D341Med (cell line): Measurements from ENCODE around the gene METTL24.
A peak's percentile ranks its signal among the peaks of the same experiment; 100 is the strongest.

ENCODE experiments used
- DNase-seq: peaks from one replicate; pipeline ENCODE4 v3.0.0; 2012; ENCODE audit warnings: low spot score

The METTL24 gene

DNA sequence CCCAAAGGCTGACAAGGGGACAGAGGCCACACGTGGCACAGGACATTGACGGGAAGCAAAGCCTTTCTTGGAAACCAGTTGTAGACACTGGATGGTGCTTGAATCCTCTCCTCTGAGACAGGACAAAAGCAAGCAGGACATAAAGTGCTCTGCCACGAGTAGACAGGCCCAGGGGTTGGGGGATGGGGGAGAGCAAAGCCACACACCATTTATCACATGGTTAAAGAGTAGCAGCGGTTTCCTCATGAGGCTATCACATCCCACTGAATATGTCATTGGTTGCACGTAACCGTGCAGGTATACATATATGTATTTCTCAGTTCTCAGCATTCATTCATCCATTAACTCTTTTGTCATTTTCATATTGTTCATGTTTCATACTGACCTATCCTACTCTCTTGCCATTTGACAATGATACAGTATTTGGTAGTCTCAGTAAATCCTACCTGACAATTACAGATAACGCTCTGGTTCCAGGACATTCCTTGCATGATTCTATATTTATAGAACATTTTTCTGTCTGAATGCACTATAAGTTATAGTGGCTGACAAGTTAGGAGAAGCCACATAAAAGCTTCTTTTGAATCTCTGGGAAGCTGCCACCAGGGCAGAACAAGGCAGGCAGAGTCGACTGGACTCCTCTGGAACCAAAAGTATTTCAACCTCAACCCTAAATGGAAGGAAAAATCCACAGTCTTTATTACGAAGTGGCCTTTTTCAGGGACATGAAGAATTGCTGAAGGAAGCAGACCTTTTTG, 23.5 kb downstream of the METTL24 start:
- no peak for DNase-seq

DNA sequence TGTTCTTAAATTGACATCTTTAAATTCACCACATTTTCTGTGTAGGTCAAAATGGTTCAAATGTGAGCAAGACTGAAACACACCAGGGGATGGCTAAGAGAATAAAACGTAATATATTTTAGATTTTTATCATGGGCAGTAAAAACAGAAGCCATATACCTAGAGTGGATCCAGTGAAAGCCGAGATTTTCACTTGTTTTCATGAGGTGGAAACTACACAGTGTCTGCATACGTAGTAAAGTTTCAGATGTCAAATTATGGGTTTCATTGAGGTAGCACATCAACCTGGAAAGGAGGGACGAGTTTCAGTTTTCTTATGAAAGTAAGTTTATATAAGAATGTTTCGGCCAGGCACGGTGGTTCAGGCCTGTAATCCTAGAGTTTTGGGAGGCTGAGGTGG, 25.9 kb downstream of the METTL24 start:
- DNase-seq = no peak

DNA sequence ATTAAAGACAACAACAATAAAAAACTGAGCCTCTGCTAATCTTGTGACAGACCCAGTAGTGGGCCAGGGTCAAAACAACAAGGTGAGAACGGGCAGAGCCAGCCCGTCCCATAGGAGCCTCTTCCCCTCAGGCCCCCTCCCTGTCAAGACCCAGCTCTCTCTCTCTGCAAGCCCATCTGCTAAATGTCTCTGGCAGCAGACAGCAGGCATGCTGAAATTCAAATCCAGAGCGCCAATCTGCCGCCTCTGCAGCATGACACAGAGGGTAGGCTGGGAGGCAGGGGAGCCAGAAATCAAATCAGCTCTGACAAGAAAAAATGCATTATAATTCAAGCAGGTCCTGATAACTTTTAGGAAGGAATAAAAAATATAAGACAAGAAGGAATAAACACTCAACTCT, 26.3 kb downstream of the METTL24 start:
- DNase-seq = peak; percentile 81

DNA sequence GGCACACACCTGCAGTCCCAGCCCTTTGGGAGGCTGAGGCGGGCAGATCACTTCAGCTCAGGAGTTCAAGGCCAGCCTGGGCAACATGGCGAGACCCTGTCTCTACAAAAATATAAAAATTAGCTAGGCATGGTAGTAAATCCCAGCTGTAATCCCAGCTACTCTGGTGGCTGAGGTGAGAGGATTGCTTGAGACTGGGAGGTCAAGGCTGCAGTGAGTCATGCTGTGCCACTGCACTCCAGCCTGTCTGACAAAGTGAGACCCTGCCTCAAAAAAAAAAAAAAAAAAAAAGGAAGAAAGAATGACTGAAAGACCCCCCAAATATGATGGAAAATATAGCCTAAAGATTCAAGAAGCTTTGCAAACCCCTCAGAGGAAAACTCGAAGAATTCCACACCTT, 26.8 kb downstream of the METTL24 start:
- no peak for DNase-seq

DNA sequence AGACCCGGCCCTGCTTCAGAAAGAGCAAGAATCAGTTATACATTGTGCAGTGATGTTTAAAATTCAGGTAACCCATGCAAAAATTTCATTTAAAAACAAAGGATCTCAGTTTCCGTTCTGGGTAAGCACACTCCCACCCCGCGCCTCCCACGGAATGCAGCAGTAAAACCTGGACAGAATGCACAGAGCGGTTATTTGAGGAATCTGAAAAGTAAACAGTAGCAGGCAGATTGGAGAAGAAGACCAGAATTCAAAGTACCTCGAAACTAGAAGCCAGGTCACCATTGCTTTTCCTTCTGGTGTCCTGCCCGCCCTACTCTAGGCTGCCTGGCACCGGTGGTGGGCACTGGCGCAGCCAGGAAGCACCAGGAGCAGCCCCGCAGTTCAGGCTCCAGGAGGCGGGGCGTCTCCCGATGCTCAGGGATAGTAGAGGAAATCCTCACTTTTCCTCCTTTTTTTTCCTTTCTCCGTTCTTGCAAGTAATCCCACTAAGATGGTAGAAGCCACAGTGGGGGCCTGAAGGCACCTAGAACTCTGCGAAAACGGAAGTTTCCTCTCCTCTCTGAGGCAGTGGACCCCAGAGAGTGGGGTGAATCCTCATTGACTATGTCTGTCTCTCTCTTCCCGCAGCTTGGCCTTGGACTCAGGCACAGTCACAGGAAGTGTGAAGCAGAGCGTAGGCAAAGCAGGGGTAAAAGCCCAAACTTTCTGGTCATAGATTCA, 28.3 kb downstream of the METTL24 start:
- no peak for DNase-seq

DNA sequence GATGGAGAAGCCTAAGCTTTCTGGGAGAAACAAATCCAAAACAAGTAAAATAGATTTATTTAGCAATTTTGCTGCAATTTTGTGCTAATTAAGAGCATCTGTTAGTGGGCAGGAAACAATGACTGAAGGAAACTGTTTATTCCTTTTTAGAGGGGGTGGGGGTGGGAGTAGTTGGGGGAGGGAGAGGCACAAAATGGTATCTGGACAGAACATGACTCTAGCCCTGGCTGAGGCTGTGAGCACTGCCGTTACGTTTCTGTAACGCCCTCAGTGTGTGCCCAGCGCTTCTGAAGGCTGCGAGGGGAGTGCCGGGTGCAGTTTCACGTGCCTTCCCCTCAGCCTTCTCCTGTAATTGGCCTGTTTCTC, 28.8 kb downstream of the METTL24 start:
- DNase-seq = no peak

DNA sequence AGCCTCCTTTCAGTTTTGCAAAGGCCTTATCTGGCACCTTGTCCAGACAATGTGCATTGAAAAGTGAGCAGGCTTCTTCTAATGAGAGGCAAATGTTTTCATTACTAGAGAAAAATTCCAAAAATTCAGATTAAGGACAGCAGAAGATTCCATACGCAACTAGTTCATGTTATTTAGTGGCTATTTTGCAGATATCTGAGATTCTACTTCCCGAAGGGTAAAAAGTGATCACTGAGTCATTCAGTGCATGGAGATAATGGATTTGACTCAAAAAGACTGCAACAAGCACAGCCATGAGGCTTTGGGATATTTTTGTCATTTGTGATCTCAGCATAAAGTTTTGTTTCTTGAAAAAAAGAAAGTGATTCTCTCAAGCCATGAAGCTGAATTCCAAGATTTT, 29.9 kb downstream of the METTL24 start:
- no peak for DNase-seq

DNA sequence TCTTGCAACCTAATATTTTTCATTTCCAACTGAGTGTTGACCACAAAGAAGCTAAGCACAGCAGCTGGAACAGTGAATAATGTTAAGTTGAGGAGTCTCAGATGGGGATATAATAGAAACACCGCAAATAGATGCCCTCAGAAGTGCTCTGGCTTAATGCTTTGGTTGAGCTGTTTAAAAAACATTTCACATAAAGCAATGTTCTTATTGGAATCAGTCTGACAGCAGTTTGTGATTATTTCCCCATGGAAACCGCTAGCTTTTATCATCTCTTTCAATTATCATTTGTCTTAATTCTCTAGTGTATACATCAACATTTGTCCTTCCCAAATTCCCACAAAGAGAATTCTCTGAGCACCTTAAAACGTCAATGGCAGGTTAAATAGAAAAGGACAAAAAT, 30.8 kb downstream of the METTL24 start:
- no peak for DNase-seq

DNA sequence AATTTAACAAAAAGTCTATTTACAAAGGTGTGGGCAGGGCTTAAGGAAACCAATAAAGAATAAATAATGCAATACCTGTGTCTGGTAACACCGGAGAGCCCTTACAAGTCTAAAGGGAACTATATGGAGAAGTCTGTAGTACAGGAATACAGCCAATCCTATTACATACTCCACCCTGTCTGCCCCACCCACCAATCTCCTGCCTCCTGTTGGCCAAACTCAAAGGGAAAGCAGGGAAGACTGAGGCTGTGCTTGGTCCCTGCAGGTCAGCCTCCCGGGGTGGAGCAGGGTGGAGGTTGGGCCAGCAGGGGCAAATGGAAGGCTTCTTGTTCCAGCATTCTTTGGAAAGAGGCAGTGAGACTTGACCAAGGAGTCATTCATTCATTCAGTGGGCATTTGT, 31.5 kb downstream of the METTL24 start:
- no peak for DNase-seq

DNA sequence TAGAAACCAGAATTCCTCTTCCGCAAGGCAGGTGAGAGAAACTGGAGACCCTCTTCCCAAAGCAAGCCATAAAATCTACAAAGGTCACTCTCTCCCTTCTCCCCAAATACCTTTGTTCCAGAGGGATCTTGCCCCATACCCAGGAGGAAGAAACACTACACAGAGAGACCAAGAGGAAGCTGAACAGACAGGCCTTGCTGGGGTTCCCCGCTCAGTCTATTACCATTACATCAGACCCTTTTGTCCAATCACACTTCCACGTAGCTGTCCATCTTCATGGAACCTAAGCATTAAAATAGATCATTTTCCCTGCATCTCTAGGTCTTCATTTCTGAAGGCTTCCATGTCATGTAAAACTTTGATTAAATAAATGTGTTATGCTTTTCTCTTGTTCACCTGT, 32.1 kb downstream of the METTL24 start:
- no peak for DNase-seq

DNA sequence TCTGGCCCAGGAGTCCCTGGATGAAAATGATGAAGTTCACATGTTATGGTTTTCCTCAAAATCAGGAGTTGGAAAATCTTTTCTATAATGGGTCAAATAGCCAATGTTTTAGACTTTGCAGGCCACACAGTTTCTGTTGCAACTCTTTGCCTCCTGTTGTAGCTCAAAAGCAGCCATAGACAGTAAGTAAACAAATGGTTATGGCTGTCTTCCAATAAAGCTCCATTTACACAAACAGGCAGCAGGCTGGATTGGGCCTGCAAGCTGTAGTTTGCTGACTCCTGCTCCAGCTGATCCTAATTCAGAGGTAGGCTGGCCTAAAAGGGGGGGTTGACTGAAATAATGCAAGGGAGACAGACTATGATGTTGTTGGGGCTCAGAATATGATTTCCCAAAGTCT, 33.0 kb downstream of the METTL24 start:
- no peak for DNase-seq

DNA sequence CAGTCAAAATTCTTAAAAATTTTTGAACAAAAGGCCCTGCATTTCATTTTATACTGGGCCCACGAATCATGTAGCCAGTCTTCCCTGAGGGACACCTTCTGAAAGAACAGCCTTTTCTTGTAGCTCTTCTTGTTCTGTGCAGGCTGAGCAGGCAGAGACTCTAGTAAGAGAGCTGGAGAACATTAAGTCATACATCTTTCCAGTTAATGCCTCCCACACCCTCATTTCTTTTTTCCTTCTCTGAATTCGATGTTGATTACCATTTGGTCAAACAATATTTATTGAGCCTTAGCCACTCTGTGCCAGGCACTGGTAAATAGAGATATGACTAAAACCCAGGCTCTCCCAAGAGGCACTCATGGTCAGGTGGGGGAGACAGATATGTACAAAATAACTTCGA, 33.6 kb downstream of the METTL24 start:
- DNase-seq = no peak

DNA sequence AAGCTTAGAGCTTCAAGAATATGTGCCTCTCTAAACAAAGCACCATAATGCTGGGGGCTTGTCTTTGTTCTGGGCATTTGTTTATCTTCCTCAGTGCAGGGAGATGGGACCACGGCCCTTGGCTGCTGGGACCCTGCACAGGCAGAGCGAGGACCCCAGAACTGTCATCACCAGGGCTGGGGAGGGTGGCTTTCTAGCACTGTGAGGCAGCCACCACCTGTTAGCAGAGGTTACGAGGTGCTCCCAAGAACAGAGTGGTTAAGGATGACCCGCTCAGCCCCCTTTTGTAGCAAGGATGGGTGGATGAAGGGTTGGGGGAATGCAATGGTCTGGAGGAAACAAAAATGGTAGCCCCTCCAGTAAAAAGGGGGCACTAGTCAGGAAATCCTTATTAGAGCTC, 34.9 kb downstream of the METTL24 start:
- DNase-seq = no peak

DNA sequence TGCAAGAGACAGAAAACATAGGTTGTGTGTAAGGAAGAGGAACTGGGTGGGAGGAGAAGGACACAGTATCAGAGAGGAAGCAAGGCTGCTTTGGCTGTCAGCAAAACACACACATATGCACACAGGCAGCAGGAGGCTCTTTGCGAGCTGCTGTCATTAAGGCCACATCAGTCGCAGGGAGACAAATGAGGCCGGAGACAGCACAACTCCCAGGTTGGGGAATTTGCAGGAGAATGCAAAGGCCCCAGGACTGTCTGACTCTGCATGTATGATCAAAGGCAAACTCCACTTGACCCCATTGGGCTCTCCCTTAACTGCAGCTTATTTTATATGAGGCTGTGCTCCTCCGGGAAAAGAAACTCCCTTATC, 35.3 kb downstream of the METTL24 start:
- no peak for DNase-seq

DNA sequence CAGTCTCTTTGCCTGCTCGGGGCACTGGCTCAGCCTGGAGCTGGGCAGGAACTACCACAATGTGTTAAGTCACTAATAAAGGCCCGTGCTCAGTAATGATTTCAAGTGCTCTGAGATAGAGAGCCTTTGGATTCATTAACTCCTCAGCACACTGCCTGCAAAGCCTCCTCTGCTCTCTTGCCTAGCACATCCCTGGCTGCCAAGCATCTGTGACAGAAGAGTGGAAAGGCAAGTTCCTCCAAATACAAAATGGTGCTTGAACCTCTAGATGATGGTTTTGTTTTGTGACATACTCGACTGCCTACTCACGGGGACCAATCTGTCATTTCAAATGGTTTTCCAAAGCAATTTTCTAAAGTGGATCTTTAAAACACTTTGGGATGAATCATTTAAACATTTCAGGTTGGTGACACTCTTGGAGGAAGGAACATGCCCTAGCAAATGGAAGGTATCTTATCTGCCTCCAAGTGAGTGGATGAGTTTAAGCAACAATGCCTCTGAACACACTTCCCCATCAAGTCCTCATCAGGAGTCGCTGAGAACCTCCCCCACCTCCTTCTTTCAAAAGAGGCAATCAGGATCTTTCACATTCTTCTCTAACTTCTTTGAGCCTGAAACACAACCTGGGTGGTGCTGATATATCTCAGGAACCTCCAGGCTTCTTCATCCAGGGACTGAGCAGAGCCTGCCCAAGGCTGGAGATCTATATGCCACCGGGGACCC, 35.8 kb downstream of the METTL24 start:
- no peak for DNase-seq

DNA sequence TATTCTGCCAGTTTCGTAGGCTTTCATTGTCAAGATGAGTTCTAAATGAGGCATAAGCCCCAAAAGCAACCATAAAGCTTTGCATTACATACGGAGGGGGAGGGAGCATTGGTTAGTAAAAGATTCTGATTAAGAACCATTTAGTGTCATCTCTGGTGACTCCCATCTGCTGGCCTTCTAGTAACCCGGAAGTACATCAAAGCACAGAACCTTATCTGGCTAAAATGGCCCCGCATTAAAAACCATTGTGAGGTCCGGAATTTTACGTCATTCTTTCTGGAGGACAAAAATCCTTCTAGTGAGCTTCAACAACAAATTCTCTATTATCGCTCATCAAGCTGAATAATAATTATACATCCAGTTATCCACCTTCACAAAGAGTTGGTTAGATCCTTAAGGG, 37.8 kb downstream of the METTL24 start:
- DNase-seq = no peak

DNA sequence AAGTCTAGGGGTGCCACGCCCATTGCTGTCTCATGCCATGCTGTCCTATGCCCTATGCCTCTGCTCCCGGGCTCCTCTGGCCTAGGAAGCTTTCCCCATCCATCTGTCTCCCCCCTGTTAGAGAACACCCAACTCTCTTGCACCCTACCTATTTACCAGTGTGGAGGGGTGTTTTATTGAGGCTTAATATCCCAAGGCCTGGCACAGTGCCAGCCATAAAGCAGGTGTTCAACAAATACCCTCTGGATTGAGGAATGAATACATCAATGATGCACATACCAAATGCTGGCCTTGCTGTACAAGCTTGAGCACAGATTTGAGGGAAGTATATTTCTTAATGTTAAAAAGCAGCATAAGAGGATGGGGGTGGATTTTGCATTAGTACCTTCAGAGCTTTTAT, 38.3 kb downstream of the METTL24 start:
- no peak for DNase-seq

DNA sequence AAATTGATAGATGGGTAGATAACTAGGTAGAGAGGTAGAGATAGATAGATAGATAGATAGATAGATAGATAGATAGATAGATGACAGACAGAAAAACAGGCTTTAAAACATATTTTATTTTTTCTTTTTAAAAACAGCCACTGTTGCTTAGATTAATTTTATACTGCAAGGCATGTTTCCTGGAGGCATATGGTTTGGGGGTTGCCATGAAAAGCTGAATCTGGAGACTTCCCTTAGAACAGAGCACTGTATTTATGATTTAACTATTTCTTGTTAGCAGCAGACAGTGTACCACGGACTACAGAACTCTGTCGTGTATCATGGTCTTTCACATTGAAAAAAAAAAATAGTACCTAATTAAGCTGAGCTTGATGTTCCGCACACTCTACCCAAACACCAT, 38.8 kb downstream of the METTL24 start:
- DNase-seq = no peak

DNA sequence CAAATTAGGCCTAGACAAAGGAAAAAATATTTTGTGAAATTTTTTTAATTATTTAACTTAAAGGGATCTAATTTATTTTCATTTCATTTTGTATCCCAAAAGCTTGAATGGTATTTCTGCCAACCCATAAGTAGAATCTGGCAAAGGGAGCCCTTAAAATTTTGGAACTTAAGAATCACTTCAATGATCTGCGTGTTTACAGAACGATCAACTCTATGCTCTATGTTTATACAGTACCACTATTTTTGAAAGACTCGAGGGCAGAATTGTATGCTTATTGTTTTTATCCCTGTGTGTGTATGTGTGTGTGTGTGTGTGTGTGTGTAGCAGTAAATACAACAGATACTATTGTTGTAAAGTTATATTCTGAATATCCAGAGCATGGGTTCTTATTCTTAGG, 39.2 kb downstream of the METTL24 start:
- no peak for DNase-seq

DNA sequence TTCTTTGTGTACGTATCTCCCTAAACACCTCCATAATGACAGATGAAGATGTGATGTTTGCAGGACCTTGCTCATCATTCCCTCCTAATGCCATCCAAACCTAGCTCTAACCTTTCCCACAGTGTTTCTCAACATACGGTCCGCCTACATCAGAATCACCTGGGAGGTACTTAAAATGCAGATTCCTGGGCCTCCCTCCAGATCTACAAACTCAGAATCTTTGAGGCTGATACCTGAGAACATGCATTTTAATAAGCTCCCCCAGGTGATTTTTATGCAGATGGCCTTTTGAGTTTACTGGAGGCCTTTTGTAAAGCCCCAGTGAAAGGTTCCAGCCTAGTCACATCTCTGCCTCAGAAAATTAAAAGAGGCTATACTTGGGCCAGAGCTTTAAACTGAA, 40.5 kb downstream of the METTL24 start:
- DNase-seq = no peak

DNA sequence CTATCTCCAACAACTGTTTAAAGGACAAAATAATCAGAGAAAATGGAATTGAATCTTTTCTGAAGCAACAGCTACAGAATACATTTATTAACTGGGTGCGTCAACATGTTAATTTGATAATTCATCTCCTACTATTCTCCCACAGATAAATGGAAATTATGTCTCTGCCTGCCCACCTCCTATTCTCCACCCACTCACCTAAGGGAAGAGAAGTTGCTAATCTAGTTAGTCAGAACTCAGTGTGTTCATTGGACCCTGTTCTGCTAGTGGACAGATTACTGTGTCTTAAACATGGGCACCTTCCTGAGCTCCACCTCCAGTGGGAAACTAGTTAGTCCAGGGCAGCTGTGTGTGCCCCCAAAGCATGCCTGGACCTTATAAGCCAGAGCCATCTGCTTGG, 41.0 kb downstream of the METTL24 start:
- no peak for DNase-seq

DNA sequence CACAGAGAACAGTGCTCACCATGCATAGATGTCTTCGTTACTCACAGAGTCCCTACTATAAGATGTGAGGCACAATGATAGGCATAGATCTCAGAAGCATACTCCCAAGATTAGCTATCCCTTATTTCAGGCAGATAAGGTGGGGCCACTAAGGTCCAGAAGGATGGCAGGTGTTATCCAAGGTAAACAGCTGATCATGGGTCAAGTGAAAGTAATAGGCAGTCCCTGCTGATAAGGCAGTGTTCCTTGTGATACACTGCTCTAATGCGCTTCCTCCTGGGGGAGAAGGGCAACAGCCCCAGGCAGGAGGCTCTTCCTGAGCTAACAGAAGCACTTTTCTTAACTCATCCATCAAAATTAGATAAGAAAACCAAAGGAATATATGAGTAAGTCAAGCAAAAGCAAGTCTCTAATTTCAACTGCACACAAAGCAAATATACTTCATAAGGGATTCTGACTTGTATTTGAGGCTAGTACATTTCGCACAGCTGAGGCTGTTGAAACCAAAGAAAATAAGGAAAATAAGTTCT, 42.2 kb downstream of the METTL24 start:
- DNase-seq = no peak

DNA sequence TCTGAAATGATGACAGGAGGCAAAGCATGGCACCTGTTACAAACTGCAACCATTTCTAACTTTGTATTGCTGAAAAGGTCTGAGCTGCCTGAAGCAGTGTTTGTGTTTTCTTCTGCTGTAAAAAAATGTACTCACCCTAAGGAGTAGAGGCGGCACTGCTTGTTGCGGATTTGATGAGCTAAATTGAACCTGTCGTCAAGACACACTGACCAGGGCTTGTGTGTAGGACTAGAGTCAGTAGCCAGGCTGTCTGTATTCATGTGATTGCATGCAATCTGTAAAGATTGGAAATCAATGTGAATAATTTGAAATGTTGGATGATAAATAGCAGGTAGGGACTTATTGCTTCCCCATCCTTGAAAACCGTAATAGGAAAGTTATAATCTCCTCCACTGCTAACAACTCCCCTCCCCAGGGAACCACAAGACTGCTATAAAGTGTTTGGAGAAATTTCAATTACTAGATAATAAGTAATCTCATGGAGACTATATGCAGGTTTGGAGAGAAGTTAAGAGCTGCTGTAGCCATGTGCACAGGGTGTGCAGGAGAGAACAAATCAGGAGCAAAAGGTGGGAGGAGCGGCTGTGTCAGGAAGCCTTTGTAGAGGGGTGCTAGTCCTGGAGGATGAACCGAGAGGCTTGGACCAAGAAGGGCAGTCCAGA, 42.8 kb downstream of the METTL24 start:
- no peak for DNase-seq
